HFFc6 (cell line): ENCODE measurements around the gene CALB2. TPM values are rescaled to one million over a fixed set of nuclear protein-coding genes. Genes with fewer than 3 reads are reported as not detected.

ENCODE experiments used
- DNase-seq: peaks from one replicate; pipeline ENCODE4 v3.0.0-alpha.2; 2018
- H3K27ac Mint-ChIP-seq: 2 replicates; pipeline ENCODE4 v1.8.0; 2020; ENCODE audit warnings: mild to moderate bottlenecking, mixed read lengths
- H3K27me3 Mint-ChIP-seq: 2 replicates; pipeline ENCODE4 v1.8.0; 2021; ENCODE audit warnings: mild to moderate bottlenecking, moderate library complexity, mixed read lengths; ENCODE audit not compliant: insufficient read depth
- H3K36me3 Mint-ChIP-seq: 2 replicates; pipeline ENCODE4 v1.8.0; 2021; ENCODE audit warnings: low read depth, mixed read lengths
- H3K4me1 Mint-ChIP-seq: 2 replicates; pipeline ENCODE4 v1.8.0; 2020; ENCODE audit warnings: low read depth, mixed read lengths
- H3K4me3 Mint-ChIP-seq: 2 replicates; pipeline ENCODE4 v1.8.0; 2020; ENCODE audit warnings: mild to moderate bottlenecking, moderate library complexity, mixed read lengths
- H3K9me3 Mint-ChIP-seq: 2 replicates; pipeline ENCODE4 v1.8.0; 2020; ENCODE audit warnings: mild to moderate bottlenecking, mixed read lengths
- total RNA-seq, 6 experiments: library from RNA; stranded (reverse); fragmentation: NEBNext Ultra II Directional; extraction: Animal tissue kit (Norgen Biotek cat#: 25700); gene quantifications; 2 replicates in 1 of 6; 3 replicates in 5 of 6; pipeline ENCODE4 v1.2.3, GENCODE V29; 2021
- TF ChIP-seq, protein P1 (sequence below): fragments of 200-600 bp; sonication (generic); IDR thresholded peaks from 2 replicates; pipeline ENCODE4 v1.5.0; 2021; ENCODE audit warnings: antibody characterized with exemption, mild to moderate bottlenecking

CALB2 gene
- total RNA-seq, 6 experiments from 2014 or later: 0.14 to 1.1 (median 0.70) TPM; not detected in 3

GRCh38 chr16:71369494-71369893, 11.0 kb downstream of the CALB2 start:
- no peak overlapping the region for H3K4me3 Mint-ChIP-seq
- DNase-seq: no peak
- peaks cover 35% of the 10 kb centered on the region for H3K27me3 Mint-ChIP-seq
- no peaks in the 10 kb centered on the region for H3K9me3 Mint-ChIP-seq
- no peaks in the 10 kb centered on the region for H3K4me1 Mint-ChIP-seq
- H3K27ac Mint-ChIP-seq: no peak overlapping the region
- no peaks in the 10 kb centered on the region for H3K36me3 Mint-ChIP-seq
- TF ChIP-seq, protein P1, sequence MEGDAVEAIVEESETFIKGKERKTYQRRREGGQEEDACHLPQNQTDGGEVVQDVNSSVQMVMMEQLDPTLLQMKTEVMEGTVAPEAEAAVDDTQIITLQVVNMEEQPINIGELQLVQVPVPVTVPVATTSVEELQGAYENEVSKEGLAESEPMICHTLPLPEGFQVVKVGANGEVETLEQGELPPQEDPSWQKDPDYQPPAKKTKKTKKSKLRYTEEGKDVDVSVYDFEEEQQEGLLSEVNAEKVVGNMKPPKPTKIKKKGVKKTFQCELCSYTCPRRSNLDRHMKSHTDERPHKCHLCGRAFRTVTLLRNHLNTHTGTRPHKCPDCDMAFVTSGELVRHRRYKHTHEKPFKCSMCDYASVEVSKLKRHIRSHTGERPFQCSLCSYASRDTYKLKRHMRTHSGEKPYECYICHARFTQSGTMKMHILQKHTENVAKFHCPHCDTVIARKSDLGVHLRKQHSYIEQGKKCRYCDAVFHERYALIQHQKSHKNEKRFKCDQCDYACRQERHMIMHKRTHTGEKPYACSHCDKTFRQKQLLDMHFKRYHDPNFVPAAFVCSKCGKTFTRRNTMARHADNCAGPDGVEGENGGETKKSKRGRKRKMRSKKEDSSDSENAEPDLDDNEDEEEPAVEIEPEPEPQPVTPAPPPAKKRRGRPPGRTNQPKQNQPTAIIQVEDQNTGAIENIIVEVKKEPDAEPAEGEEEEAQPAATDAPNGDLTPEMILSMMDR: no peak

GRCh38 chr16:71371237-71371636, 12.7 kb downstream of the CALB2 start:
- peaks cover 26% of the 10 kb centered on the region for H3K27me3 Mint-ChIP-seq
- H3K4me3 Mint-ChIP-seq: no peak overlapping the region
- H3K27ac Mint-ChIP-seq: no peak overlapping the region
- no peaks in the 10 kb centered on the region for H3K36me3 Mint-ChIP-seq
- H3K4me1 Mint-ChIP-seq: no peaks in the 10 kb centered on the region
- TF ChIP-seq, protein P1: no peak
- DNase-seq: no peak
- no peaks in the 10 kb centered on the region for H3K9me3 Mint-ChIP-seq

- Mint-ChIP-seq H3K27ac (no peak overlapping the region), H3K4me3 (no peak overlapping the region), H3K4me1 (no peaks in the 10 kb centered on the region), H3K36me3 (no peaks in the 10 kb centered on the region), H3K9me3 (no peaks in the 10 kb centered on the region), H3K27me3 (peaks cover 27% of the 10 kb centered on the region)
- TF ChIP-seq, protein P1: no peak
- DNase-seq: no peak
These were observed 14.6 kb downstream of the CALB2 start for GRCh38 chr16:71373073-71373472.

DNA sequence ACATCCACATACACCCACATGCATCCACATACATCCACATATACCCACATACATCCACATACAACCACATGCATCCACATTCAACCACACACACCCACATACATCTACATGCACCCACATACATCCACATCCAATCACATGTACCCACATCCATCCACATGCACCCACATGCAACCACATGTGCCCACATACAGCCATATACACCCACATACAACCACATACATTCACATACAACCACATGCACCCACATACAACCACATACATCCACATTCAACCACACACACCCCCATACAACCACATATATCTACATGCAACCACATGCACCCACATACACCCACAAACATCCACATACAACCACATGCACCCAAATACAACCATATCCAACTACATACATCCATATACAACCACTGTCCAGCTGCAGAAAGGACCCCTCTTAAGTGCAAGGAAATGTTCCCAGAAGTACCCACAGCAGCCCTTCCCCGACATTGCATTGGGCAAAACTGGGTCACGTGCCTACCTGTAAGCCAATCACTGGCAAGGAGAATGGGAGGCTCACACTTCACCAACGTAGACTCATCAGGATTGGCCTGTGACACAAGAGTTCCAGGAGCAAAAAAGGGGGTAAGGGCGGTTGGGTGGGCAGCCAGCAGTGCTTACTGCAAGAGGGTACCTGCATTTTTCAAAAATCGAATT, 18.1 kb downstream of the CALB2 start:
- Mint-ChIP-seq H3K27me3 (peaks cover 14% of the 10 kb centered on the region), H3K4me1 (no peaks in the 10 kb centered on the region), H3K9me3 (no peaks in the 10 kb centered on the region), H3K36me3 (no peaks in the 10 kb centered on the region), H3K4me3 (no peak overlapping the region), H3K27ac (no peak overlapping the region)
- DNase-seq: no peak
- TF ChIP-seq, protein P1: no peak

- Mint-ChIP-seq H3K27ac (no peak overlapping the region), H3K9me3 (no peaks in the 10 kb centered on the region), H3K4me3 (no peak overlapping the region), H3K4me1 (no peaks in the 10 kb centered on the region), H3K27me3 (peaks cover 14% of the 10 kb centered on the region), H3K36me3 (no peaks in the 10 kb centered on the region)
- TF ChIP-seq, protein P1: no peak
- no peak for DNase-seq
These were observed 21.2 kb downstream of the CALB2 start for GRCh38 chr16:71379711-71380110.
